Erythroblast (primary cell): ENCODE data around the gene ZNF614.

Source experiments
- GATA1 ChIP-seq: IDR thresholded peaks from 2 replicates; pipeline ENCODE4 v1.6.1; 2011; ENCODE audit warnings: low read depth, mild to moderate bottlenecking, control low read depth, low read length, moderate library complexity
- POLR2A ChIP-seq: IDR thresholded peaks from 2 replicates; pipeline ENCODE4 v1.6.1; 2011; ENCODE audit warnings: mild to moderate bottlenecking, low read length

DNA sequence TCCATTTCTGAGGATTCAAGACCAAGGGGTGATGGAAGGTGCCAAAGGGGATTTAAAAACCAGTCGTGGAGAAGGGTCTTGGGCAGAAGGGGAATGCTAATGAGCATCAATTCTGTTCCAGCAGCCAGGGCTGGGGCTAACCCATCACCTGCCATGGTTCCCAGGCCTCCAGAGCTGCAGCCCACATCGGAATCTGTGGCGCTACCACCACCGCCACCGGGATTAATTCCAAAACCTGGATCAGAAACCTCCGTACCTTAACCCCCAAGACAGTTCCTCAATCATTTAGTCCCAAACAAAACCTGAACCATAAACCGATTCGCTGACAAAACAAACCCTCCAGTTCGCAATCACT is 20.8 kb downstream of the ZNF614 start:
- TF ChIP-seq POLR2A (no peak), GATA1 (no peak)
